ENCODE results near the gene STX18. TPM values are rescaled to one million over a fixed set of nuclear protein-coding genes. Genes with fewer than 3 reads are reported as not detected.

Gene STX18
- total and polyA plus RNA-seq, 2 donors (not counting 1 experiment from before 2014, with no cell fraction given), result 27.4 to 28.2 TPM

- Histone ChIP-seq H3K79me2 (ENCODE audit: control insufficient read depth, insufficient read depth, low read length) (no peaks in the 10 kb centered on the region), H3K9ac (ENCODE audit: insufficient read depth, low read length) (no peak overlapping the region), H3K9me3 (ENCODE audit: control insufficient read depth, insufficient read depth, low read depth, low read length) (no peaks in the 10 kb centered on the region), H3K4me2 (ENCODE audit: extremely low read depth, insufficient read depth, low read length) (no peak overlapping the region), H3K36me3 (ENCODE audit: control insufficient read depth, insufficient read depth, low read length) (no peaks in the 10 kb centered on the region), H2AFZ (ENCODE audit: low read length) (no peak overlapping the region), H4K20me1 (ENCODE audit: control insufficient read depth, extremely low read depth, insufficient read depth, low read length) (no peaks in the 10 kb centered on the region), H3K27me3 (ENCODE audit: control insufficient read depth, insufficient read depth, low read length) (no peaks in the 10 kb centered on the region), H3K4me1 (ENCODE audit: control insufficient read depth, extremely low read depth, insufficient read depth, low read length) (no peaks in the 10 kb centered on the region), H3K27ac (ENCODE audit: insufficient read depth, low read length) (no peak overlapping the region), H3K4me3 (replicated peaks in 1 of 4; ENCODE audit: control extremely low read depth in 1 of 4, insufficient read depth in 1 of 4, low read depth in 3 of 4, low read length in 4 of 4) (no peak overlapping the region)
- DNase-seq (ENCODE audit: low read depth in 2 of 2), result no peak
- no peak for TF ChIP-seq EZH2 (IDR thresholded peaks at IDR 0.05; ENCODE audit: low read length, missing control alignments)
- TF ChIP-seq CTCF (conservative IDR thresholded peaks at IDR 0.05 in 1 of 2, IDR thresholded peaks at IDR 0.05 in 1 of 2; ENCODE audit: low read depth in 1 of 2, low read length in 2 of 2), result no peak
These were observed 165.8 kb downstream of the STX18 start for GRCh38 chr4:4376074-4376473.

GRCh38 chr4:4374388-4375098 lies 167.3 kb downstream of the STX18 start:
- H3K27ac ChIP-seq (ENCODE audit: insufficient read depth, low read length), result no peak overlapping the region
- H2AFZ ChIP-seq (ENCODE audit: low read length), result no peak overlapping the region
- H3K4me3 ChIP-seq (replicated peaks in 1 of 4; ENCODE audit: control extremely low read depth in 1 of 4, insufficient read depth in 1 of 4, low read depth in 3 of 4, low read length in 4 of 4), result no peak overlapping the region
- TF ChIP-seq EZH2 (IDR thresholded peaks at IDR 0.05; ENCODE audit: low read length, missing control alignments), result no peak
- TF ChIP-seq CTCF (conservative IDR thresholded peaks at IDR 0.05 in 1 of 2, IDR thresholded peaks at IDR 0.05 in 1 of 2; ENCODE audit: low read depth in 1 of 2, low read length in 2 of 2), result no peak
- H3K4me2 ChIP-seq (ENCODE audit: extremely low read depth, insufficient read depth, low read length), result no peak overlapping the region
- no peaks in the 10 kb centered on the region for H3K27me3 ChIP-seq (ENCODE audit: control insufficient read depth, insufficient read depth, low read length)
- H3K36me3 ChIP-seq (ENCODE audit: control insufficient read depth, insufficient read depth, low read length), result no peaks in the 10 kb centered on the region
- H4K20me1 ChIP-seq (ENCODE audit: control insufficient read depth, extremely low read depth, insufficient read depth, low read length), result no peaks in the 10 kb centered on the region
- H3K79me2 ChIP-seq (ENCODE audit: control insufficient read depth, insufficient read depth, low read length), result no peaks in the 10 kb centered on the region
- no peak overlapping the region for H3K9ac ChIP-seq (ENCODE audit: insufficient read depth, low read length)
- no peaks in the 10 kb centered on the region for H3K4me1 ChIP-seq (ENCODE audit: control insufficient read depth, extremely low read depth, insufficient read depth, low read length)
- DNase-seq (ENCODE audit: low read depth in 2 of 2), result no peak
- H3K9me3 ChIP-seq (ENCODE audit: control insufficient read depth, insufficient read depth, low read depth, low read length), result no peaks in the 10 kb centered on the region

Other genes with a start within 250 kb of the STX18 start
- gene NSG1, start 154.9 kb downstream of the STX18 start, total RNA-seq, result under 0.01 and 0.17 TPM in 2 replicates
- 1.1 TPM in 2 replicates for gene NSG1, start 154.9 kb downstream of the STX18 start, polyA plus RNA-seq